ENCODE data around the gene FAM124A.

DNA sequence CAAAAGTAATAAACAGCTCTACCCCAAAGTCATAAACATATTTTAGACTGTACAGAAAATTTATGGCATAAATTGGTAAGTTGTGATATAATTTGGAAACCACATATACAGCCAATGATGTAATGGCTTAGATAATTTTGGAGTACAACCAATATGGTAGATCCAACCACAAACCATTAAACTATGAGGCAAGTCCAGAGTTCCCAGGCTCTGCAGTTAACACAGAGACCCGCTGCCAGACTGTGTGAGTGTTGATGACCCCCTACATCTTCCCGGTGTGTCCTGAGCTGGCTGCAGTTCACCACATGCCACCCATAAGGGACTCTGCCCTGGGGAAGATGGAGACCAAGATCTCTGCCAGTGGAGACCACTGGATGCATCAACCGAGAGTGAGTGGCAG is 107.4 kb downstream of the FAM124A start:
- TF ChIP-seq, protein P1, sequence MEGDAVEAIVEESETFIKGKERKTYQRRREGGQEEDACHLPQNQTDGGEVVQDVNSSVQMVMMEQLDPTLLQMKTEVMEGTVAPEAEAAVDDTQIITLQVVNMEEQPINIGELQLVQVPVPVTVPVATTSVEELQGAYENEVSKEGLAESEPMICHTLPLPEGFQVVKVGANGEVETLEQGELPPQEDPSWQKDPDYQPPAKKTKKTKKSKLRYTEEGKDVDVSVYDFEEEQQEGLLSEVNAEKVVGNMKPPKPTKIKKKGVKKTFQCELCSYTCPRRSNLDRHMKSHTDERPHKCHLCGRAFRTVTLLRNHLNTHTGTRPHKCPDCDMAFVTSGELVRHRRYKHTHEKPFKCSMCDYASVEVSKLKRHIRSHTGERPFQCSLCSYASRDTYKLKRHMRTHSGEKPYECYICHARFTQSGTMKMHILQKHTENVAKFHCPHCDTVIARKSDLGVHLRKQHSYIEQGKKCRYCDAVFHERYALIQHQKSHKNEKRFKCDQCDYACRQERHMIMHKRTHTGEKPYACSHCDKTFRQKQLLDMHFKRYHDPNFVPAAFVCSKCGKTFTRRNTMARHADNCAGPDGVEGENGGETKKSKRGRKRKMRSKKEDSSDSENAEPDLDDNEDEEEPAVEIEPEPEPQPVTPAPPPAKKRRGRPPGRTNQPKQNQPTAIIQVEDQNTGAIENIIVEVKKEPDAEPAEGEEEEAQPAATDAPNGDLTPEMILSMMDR (conservative IDR thresholded peaks at IDR 0.05; ENCODE audit: low read depth in 2 of 2), result no peak
- no peak for TF ChIP-seq POLR2AphosphoS5 (IDR thresholded peaks at IDR 0.05; ENCODE audit: low read depth)
- TF ChIP-seq, protein P2, sequence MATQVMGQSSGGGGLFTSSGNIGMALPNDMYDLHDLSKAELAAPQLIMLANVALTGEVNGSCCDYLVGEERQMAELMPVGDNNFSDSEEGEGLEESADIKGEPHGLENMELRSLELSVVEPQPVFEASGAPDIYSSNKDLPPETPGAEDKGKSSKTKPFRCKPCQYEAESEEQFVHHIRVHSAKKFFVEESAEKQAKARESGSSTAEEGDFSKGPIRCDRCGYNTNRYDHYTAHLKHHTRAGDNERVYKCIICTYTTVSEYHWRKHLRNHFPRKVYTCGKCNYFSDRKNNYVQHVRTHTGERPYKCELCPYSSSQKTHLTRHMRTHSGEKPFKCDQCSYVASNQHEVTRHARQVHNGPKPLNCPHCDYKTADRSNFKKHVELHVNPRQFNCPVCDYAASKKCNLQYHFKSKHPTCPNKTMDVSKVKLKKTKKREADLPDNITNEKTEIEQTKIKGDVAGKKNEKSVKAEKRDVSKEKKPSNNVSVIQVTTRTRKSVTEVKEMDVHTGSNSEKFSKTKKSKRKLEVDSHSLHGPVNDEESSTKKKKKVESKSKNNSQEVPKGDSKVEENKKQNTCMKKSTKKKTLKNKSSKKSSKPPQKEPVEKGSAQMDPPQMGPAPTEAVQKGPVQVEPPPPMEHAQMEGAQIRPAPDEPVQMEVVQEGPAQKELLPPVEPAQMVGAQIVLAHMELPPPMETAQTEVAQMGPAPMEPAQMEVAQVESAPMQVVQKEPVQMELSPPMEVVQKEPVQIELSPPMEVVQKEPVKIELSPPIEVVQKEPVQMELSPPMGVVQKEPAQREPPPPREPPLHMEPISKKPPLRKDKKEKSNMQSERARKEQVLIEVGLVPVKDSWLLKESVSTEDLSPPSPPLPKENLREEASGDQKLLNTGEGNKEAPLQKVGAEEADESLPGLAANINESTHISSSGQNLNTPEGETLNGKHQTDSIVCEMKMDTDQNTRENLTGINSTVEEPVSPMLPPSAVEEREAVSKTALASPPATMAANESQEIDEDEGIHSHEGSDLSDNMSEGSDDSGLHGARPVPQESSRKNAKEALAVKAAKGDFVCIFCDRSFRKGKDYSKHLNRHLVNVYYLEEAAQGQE (IDR thresholded peaks at IDR 0.05; ENCODE audit: unreplicated experiment), result no peak
- TF ChIP-seq EZH2 (IDR thresholded peaks at IDR 0.05; ENCODE audit: low read depth, unreplicated experiment), result no peak
- TF ChIP-seq CREB1 (CRISPR knock-in tag; IDR thresholded peaks at IDR 0.05; ENCODE audit: low read depth), result no peak
- no peak for TF ChIP-seq NANOG (IDR thresholded peaks at IDR 0.05; ENCODE audit: borderline replicate concordance)
- no peak for TF ChIP-seq EZH2phosphoT487 (IDR thresholded peaks at IDR 0.05; ENCODE audit: unreplicated experiment)
